Caco-2 (cell line): ENCODE data around the gene DYNC1LI2. TPM values are rescaled to one million over a fixed set of nuclear protein-coding genes. Genes with fewer than 3 reads are reported as not detected.

ENCODE experiments used
- BruUV-seq: library from RNA; stranded (reverse); fragments of 400-500 nt; replicated peaks from 2 replicates; lab custom pipeline; 2021; lab: Mats Ljungman, UMichigan
- CTCF ChIA-PET: fragments of 300-600 bp; sonication (Branson Sonifier 250); formaldehyde crosslinking; loops from one replicate; lab custom pipeline; 2022; ENCODE audit warnings: antibody characterized with exemption; lab: Charles Lee
- POLR2A ChIA-PET: fragments of 300-600 bp; sonication (Branson Sonifier 250); formaldehyde crosslinking; loops from one replicate; lab custom pipeline; 2022; ENCODE audit warnings: antibody characterized with exemption; lab: Charles Lee
- DNase-seq, 2 experiments: peaks; one replicate each; pipeline versions ENCODE4 v3.0.0 to v3.0.0-alpha.2; 2020 to 2022
- H3K27me3 ChIP-seq: replicated peaks from 2 replicates; pipeline ENCODE4 v1.6.0; 2011; ENCODE audit warnings: low read length; ENCODE audit not compliant: control insufficient read depth, insufficient read depth
- H3K36me3 ChIP-seq: 2 replicates; pipeline ENCODE4 v1.5.1; 2011; ENCODE audit warnings: low read length; ENCODE audit not compliant: control insufficient read depth, insufficient read depth
- H3K4me1 ChIP-seq: fragments of 250-450 bp; sonication (Bioruptor Pico); 2 replicates; pipeline ENCODE4 v1.5.1; 2020; ENCODE audit warnings: mild to moderate bottlenecking
- H3K4me3 ChIP-seq: 2 replicates; pipeline ENCODE4 v1.5.1; 2011; ENCODE audit warnings: low read depth, mild to moderate bottlenecking, control low read depth, low read length
- H3K9me3 ChIP-seq: fragments of 250-450 bp; sonication (Bioruptor Pico); 2 replicates; pipeline ENCODE4 v1.5.1; 2020; ENCODE audit warnings: mild to moderate bottlenecking, moderate library complexity
- H3K27ac Mint-ChIP-seq: one replicate; pipeline ENCODE4 v1.8.0; 2022; ENCODE audit warnings: mixed read lengths; ENCODE audit not compliant: unreplicated experiment
- H3K27me3 Mint-ChIP-seq: one replicate; pipeline ENCODE4 v1.8.0; 2022; ENCODE audit warnings: mixed read lengths; ENCODE audit not compliant: insufficient read depth, unreplicated experiment
- H3K36me3 Mint-ChIP-seq: one replicate; pipeline ENCODE4 v1.8.0; 2022; ENCODE audit warnings: mild to moderate bottlenecking, mixed read lengths; ENCODE audit not compliant: insufficient read depth, unreplicated experiment
- H3K4me1 Mint-ChIP-seq: one replicate; pipeline ENCODE4 v1.8.0; 2022; ENCODE audit warnings: low read depth, mixed read lengths; ENCODE audit not compliant: unreplicated experiment
- H3K4me3 Mint-ChIP-seq: one replicate; pipeline ENCODE4 v1.8.0; 2022; ENCODE audit warnings: mild to moderate bottlenecking, moderate library complexity, mixed read lengths; ENCODE audit not compliant: unreplicated experiment
- H3K9me3 Mint-ChIP-seq: one replicate; pipeline ENCODE4 v1.8.0; 2022; ENCODE audit warnings: mixed read lengths; ENCODE audit not compliant: unreplicated experiment
- CTCF ChIP-seq, 2 experiments: fragments of 200-600 bp in 1 of 2; IDR thresholded peaks; 1 replicate in 1 of 2; 2 replicates in 1 of 2; pipeline versions ENCODE4 v1.5.1 to v1.8.0; 2011 to 2022; ENCODE audit warnings: antibody characterized with exemption in 1 of 2, control low read depth in 1 of 2, inconsistent platforms in 1 of 2, low read depth in 1 of 2, low read length in 1 of 2, mild to moderate bottlenecking in 1 of 2, moderate library complexity in 1 of 2; ENCODE audit not compliant: insufficient read depth in 1 of 2, severe bottlenecking in 1 of 2, unreplicated experiment in 1 of 2
- intact Hi-C: fragments of 100-400 bp; cut with micrococcal nuclease; formaldehyde crosslinking; loops from one replicate; pipeline ENCODE4 v1.10.0; 2022; ENCODE audit not compliant: unreplicated experiment
- total RNA-seq: library from RNA; stranded (reverse); gene quantifications from 2 replicates; pipeline ENCODE4 v1.2.3, GENCODE V29; 2022

The DYNC1LI2 gene
- total RNA-seq, 1 experiment from 2014 or later: 180 TPM

- TF ChIP-seq CTCF (IDR thresholded peaks at IDR 0.05; ENCODE audit: insufficient read depth in 1 of 2, low read depth in 1 of 2, low read length in 1 of 2, severe bottlenecking in 1 of 2, unreplicated experiment in 1 of 2): no peak
- ChIA-PET CTCF (interaction anchor here (1.6 to 2.9 kb wide), 3 partner anchors 10 to 99 kb away, joined by 7 to 11 read pairs (median 10); partner anchors contain the start of gene NAE1), POLR2A (no interaction called here)
- DNase-seq: no peak
- intact Hi-C loops: loop anchor here (5.0 to 10.0 kb wide), 2 partner anchors 114 to 143 kb away; no protein-coding TSS in a partner anchor
- H3K4me1 Mint-ChIP-seq: peaks cover 26% of the 10 kb centered on the region
- BruUV-seq: no TSS peak
- no peaks in the 10 kb centered on the region for H3K27me3 Mint-ChIP-seq
- Histone ChIP-seq H3K27me3 (no peaks in the 10 kb centered on the region), H3K36me3 (no peaks in the 10 kb centered on the region; the same call in 1 of the 2 replicates), H3K4me1 (peaks cover 12% of the 10 kb centered on the region; the same call in 1 of the 2 replicates), H3K4me3 (peak overlapping the region; percentile 100), H3K9me3 (no peaks in the 10 kb centered on the region)
- H3K27ac Mint-ChIP-seq: peak overlapping the region; percentile 55
- H3K9me3 Mint-ChIP-seq: no peaks in the 10 kb centered on the region
- peaks cover 52% of the 10 kb centered on the region for H3K36me3 Mint-ChIP-seq
- peak overlapping the region; percentile 78 for H3K4me3 Mint-ChIP-seq
Measured at GRCh38 chr16:66750279-66751052, 943 bp downstream of the DYNC1LI2 start.

DNA sequence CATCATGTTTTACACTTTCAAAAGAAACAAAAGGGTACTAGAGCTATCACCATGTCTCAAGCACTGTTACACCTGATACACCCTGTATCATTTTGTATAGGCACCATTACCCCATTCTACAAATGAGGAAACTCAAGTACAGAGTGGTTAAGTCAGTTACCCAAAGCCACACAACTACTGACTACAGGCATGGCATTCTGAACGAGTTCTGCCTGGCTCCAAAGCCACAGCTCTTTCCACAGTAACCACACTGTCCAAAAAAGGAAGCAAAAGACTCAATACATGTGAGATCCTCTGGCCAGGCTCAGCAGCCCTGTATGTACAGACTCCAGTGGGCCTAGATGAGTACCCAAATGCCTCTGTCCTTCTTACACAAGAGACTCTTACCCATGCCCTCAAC lies 4.7 kb downstream of the DYNC1LI2 start:
- Mint-ChIP-seq H3K4me1 (peaks cover 20% of the 10 kb centered on the region), H3K4me3 (no peak overlapping the region), H3K27ac (no peak overlapping the region), H3K9me3 (no peaks in the 10 kb centered on the region), H3K27me3 (no peaks in the 10 kb centered on the region), H3K36me3 (peaks cover 85% of the 10 kb centered on the region)
- Histone ChIP-seq H3K4me3 (no peak overlapping the region), H3K27me3 (no peaks in the 10 kb centered on the region), H3K36me3 (peaks cover 4% of the 10 kb centered on the region), H3K9me3 (no peaks in the 10 kb centered on the region), H3K4me1 (peaks cover 7% of the 10 kb centered on the region; the same call in 1 of the 2 replicates)
- ChIA-PET POLR2A (no interaction called here), CTCF (interaction anchor here (1.0 kb wide), 1 partner anchor 96 kb away, joined by 3 read pairs; no protein-coding TSS in a partner anchor)
- no peak for DNase-seq
- no TSS peak for BruUV-seq
- intact Hi-C loops: no loop called here
- no peak for TF ChIP-seq CTCF (IDR thresholded peaks at IDR 0.05; ENCODE audit: insufficient read depth in 1 of 2, low read depth in 1 of 2, low read length in 1 of 2, severe bottlenecking in 1 of 2, unreplicated experiment in 1 of 2)

DNA sequence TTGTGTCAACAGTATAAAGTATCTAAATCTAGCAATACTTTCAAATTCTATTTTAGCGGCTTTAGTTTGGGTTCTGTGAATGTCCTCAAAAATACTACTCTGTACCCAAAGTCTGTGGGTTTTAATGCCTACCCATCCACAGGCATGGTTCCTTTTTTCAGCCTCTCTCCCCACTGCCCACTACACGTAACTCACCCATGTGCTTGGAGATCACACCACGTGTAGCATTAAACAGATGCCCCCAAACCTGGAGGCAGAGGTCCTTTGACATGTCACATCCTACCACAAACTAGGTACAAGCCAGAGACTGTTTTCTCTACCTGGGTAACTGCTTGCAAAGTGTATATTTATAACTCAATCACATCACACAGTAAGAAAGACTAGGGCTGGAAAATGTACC lies 5.4 kb downstream of the DYNC1LI2 start:
- POLR2A ChIA-PET: no interaction called here

More for the DNA sequence above, 5.4 kb downstream of the DYNC1LI2 start:
- Mint-ChIP-seq H3K36me3 (peaks cover 92% of the 10 kb centered on the region), H3K27ac (no peak overlapping the region), H3K9me3 (no peaks in the 10 kb centered on the region), H3K27me3 (no peaks in the 10 kb centered on the region), H3K4me1 (peaks cover 20% of the 10 kb centered on the region), H3K4me3 (no peak overlapping the region)
- Histone ChIP-seq H3K4me1 (peaks cover 7% of the 10 kb centered on the region; the same call in 1 of the 2 replicates), H3K36me3 (peaks cover 5% of the 10 kb centered on the region), H3K27me3 (no peaks in the 10 kb centered on the region), H3K9me3 (no peaks in the 10 kb centered on the region), H3K4me3 (no peak overlapping the region)
- intact Hi-C loops: no loop called here
- no TSS peak for BruUV-seq
- TF ChIP-seq CTCF (IDR thresholded peaks at IDR 0.05; ENCODE audit: insufficient read depth in 1 of 2, low read depth in 1 of 2, low read length in 1 of 2, severe bottlenecking in 1 of 2, unreplicated experiment in 1 of 2): no peak
- DNase-seq: no peak
- CTCF ChIA-PET: interaction anchor here (1.0 kb wide), 1 partner anchor 95 kb away, joined by 3 read pairs; no protein-coding TSS in a partner anchor
